Transverse colon (tissue), 4 donors: ENCODE data around the gene KLHL17.

Source experiments
- EP300 ChIP-seq: sonication (generic); formaldehyde crosslinking; IDR thresholded peaks from one replicate; pipeline ENCODE4 v1.6.1; 2017; ENCODE audit warnings: antibody characterized with exemption, low read depth
- POLR2A ChIP-seq: fragments of 450-650 bp; IDR thresholded peaks from one replicate; pipeline ENCODE4 v1.6.1; 2016; ENCODE audit warnings: antibody characterized with exemption, mild to moderate bottlenecking, moderate library complexity
- POLR2AphosphoS5 ChIP-seq, 3 donors: sonication (generic); formaldehyde crosslinking; IDR thresholded peaks; one replicate each; pipeline ENCODE4 v1.6.1; 2016; ENCODE audit warnings: antibody characterized with exemption in 3 of 3
- TF ChIP-seq, protein P1 (sequence below), 5 experiments: fragments of 200-600 bp in 3 of 5; fragments of 450-650 bp in 2 of 5; sonication (generic) in 3 of 5; IDR thresholded peaks; 1 replicate in 2 of 5; 2 replicates in 3 of 5; pipeline ENCODE4 v1.5.1; 2016 to 2017; ENCODE audit warnings: antibody characterized with exemption in 5 of 5, inconsistent platforms in 3 of 5, mild to moderate bottlenecking in 2 of 5, moderate library complexity in 1 of 5

DNA sequence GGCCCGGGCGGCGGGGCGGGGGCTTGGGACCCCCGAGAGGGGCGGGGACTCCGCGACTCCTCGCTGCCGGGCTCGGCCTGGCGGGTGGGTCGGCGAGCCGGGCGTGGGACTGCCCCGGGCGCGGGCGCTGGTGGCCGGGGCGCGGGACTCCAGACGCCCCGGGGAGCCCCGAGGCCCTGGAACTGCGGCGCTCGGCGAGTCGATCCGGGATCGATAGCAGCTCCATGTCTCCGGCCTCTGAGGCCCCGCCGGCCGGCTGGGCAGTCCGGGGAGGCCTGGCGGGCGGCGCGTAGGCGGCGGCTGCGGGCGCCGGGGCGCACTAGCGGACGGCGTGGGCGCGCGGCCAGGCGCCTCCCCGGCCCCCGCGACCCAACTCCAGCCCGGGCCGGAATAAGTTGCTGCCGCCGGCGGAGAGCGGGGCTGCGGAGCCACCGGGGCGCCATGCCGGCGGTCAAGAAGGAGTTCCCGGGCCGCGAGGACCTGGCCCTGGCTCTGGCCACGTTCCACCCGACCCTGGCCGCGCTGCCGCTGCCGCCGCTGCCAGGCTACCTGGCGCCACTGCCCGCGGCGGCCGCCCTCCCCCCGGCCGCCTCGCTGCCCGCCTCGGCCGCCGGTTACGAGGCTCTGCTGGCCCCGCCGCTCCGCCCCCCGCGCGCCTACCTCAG, 36.3 kb upstream of the KLHL17 start:
- TF ChIP-seq, protein P1, sequence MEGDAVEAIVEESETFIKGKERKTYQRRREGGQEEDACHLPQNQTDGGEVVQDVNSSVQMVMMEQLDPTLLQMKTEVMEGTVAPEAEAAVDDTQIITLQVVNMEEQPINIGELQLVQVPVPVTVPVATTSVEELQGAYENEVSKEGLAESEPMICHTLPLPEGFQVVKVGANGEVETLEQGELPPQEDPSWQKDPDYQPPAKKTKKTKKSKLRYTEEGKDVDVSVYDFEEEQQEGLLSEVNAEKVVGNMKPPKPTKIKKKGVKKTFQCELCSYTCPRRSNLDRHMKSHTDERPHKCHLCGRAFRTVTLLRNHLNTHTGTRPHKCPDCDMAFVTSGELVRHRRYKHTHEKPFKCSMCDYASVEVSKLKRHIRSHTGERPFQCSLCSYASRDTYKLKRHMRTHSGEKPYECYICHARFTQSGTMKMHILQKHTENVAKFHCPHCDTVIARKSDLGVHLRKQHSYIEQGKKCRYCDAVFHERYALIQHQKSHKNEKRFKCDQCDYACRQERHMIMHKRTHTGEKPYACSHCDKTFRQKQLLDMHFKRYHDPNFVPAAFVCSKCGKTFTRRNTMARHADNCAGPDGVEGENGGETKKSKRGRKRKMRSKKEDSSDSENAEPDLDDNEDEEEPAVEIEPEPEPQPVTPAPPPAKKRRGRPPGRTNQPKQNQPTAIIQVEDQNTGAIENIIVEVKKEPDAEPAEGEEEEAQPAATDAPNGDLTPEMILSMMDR (IDR thresholded peaks at IDR 0.05): no peak
- no peak for TF ChIP-seq POLR2A
- TF ChIP-seq EP300: no peak
- no peak for TF ChIP-seq POLR2AphosphoS5 (IDR thresholded peaks at IDR 0.05)
